Progenitor cell of endocrine pancreas (in vitro differentiated cells): ENCODE results near the gene ZNF329. TPM values are rescaled to one million over a fixed set of nuclear protein-coding genes. Genes with fewer than 3 reads are reported as not detected.
A peak's percentile ranks its signal among the peaks of the same experiment; 100 is the strongest.

ENCODE experiments used
- DNase-seq: peaks from one replicate; pipeline ENCODE4 v3.0.0; 2021; ENCODE audit warnings: low spot score; ENCODE audit not compliant: unreplicated experiment
- H3K27ac Mint-ChIP-seq: 2 replicates; pipeline ENCODE4 v1.8.0; 2021; ENCODE audit warnings: mild to moderate bottlenecking, moderate library complexity, mixed read lengths
- H3K27me3 Mint-ChIP-seq: 2 replicates; pipeline ENCODE4 v1.8.0; 2021; ENCODE audit warnings: mixed read lengths
- H3K36me3 Mint-ChIP-seq: 2 replicates; pipeline ENCODE4 v1.8.0; 2022; ENCODE audit warnings: mixed read lengths; ENCODE audit not compliant: insufficient read depth
- H3K4me1 Mint-ChIP-seq: 2 replicates; pipeline ENCODE4 v1.8.0; 2021; ENCODE audit warnings: low read depth, mixed read lengths
- H3K4me3 Mint-ChIP-seq: 2 replicates; pipeline ENCODE4 v1.8.0; 2021; ENCODE audit warnings: low read depth, mild to moderate bottlenecking, moderate library complexity, mixed read lengths
- H3K9me3 Mint-ChIP-seq: 2 replicates; pipeline ENCODE4 v1.8.0; 2021; ENCODE audit warnings: low read depth, mixed read lengths
- long read RNA-seq: library from polyadenylated mRNA; unstranded; transcript quantifications from one replicate; pipeline ENCODE4 v2.0.0, GENCODE V29; 2020
- total RNA-seq: library from RNA; stranded (reverse); gene quantifications from 2 replicates; pipeline ENCODE4 v1.2.1, GENCODE V29; 2021
- TF ChIP-seq, protein P1 (sequence below): fragments of 200-600 bp; sonication (generic); IDR thresholded peaks from one replicate; pipeline ENCODE4 v1.5.0; 2021; ENCODE audit warnings: antibody characterized with exemption, mild to moderate bottlenecking; ENCODE audit not compliant: unreplicated experiment

Gene ZNF329
- 15.3 and 17.0 TPM in 2 replicates for total RNA-seq
- long read RNA-seq, partial matches to known transcripts, result 1 of 4 reads
- long read RNA-seq, other reads (novel, unspliced or antisense), result 3 of 4 reads

DNA sequence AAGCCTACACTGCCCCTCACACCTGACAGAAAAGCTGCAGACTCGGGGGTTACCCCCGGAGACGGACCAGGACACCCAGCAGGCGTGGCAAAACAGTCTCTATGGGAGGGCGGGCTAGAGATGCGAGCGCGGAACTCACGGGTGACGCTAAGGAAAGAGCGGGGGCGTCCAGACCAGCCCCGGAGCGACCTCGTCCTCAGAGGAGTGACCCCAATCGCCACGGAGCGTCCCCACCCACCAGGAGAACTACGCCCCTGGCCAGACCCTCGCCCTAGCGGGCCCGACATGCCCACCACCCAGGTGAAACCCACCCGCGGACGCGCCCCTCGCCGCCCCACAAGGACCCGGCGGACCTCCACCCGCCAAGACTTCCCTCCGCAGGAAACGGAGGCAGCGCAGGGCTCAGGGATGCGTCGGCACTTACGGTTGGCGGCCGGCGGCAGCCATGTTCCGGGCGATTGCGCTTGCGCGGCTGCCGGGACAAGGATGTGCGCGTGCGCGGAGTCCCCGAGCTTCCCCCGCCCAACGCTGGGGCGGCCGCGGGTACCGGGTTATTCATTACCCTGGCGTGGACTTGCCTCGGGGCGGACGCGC, at the start of gene ZNF329:
ZNF329 (minus strand) TSS at position 462 of the 594 bp plus-strand sequence. CDS start 21,286 bp downstream, outside the sequence.
- H3K27ac Mint-ChIP-seq, result peak within 1 kb of the TSS; percentile 97
- H3K4me1 Mint-ChIP-seq, result peaks cover 11% of the 10 kb centered on the region
- peaks cover 21% of the 10 kb centered on the region for H3K9me3 Mint-ChIP-seq
- no peaks in the 10 kb centered on the region for H3K27me3 Mint-ChIP-seq
- peaks cover 33% of the 10 kb centered on the region for H3K36me3 Mint-ChIP-seq
- H3K4me3 Mint-ChIP-seq, result peak within 1 kb of the TSS; percentile 84
- TF ChIP-seq, protein P1, sequence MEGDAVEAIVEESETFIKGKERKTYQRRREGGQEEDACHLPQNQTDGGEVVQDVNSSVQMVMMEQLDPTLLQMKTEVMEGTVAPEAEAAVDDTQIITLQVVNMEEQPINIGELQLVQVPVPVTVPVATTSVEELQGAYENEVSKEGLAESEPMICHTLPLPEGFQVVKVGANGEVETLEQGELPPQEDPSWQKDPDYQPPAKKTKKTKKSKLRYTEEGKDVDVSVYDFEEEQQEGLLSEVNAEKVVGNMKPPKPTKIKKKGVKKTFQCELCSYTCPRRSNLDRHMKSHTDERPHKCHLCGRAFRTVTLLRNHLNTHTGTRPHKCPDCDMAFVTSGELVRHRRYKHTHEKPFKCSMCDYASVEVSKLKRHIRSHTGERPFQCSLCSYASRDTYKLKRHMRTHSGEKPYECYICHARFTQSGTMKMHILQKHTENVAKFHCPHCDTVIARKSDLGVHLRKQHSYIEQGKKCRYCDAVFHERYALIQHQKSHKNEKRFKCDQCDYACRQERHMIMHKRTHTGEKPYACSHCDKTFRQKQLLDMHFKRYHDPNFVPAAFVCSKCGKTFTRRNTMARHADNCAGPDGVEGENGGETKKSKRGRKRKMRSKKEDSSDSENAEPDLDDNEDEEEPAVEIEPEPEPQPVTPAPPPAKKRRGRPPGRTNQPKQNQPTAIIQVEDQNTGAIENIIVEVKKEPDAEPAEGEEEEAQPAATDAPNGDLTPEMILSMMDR, result peak; percentile 8
- peak; percentile 89 for DNase-seq

DNA sequence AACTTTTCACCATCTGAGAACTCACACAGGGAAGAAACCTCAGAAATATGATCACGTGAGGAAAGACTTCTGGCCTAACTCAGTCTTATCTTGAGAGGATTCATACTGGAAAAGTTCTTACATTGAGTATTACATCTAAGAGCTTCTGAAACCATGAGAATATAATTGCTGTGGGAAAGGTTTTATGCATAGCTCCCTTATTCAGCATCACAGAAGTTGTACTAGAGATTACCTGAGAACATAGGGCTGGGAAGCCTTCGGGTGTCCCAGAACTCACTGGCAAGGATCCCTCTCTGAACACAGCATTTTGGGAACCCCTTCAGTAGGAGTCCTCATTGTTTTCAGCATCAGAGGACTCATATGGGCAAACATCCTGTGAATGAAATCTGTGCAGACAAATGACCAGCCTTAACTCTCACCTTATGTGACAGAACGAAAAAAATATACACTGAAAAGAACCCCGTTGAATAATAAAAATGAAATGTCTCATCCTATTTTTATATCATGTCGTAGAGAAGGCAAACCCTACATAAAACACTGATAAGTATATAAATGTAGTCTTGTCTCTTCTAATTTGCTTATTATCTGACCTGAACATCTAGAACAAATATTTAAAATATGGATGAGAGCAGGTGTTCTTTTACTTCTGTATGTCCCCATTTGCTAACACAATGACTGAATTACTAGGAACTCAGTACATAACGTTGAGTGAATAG, 46.5 kb upstream of the ZNF329 start:
- TF ChIP-seq, protein P1, result no peak
- H3K36me3 Mint-ChIP-seq, result peaks cover 87% of the 10 kb centered on the region
- no peaks in the 10 kb centered on the region for H3K27me3 Mint-ChIP-seq
- H3K27ac Mint-ChIP-seq, result peak overlapping the region; percentile 76
- no peaks in the 10 kb centered on the region for H3K4me1 Mint-ChIP-seq
- H3K4me3 Mint-ChIP-seq, result no peak overlapping the region
- no peak for DNase-seq
- peaks cover 68% of the 10 kb centered on the region for H3K9me3 Mint-ChIP-seq

DNA sequence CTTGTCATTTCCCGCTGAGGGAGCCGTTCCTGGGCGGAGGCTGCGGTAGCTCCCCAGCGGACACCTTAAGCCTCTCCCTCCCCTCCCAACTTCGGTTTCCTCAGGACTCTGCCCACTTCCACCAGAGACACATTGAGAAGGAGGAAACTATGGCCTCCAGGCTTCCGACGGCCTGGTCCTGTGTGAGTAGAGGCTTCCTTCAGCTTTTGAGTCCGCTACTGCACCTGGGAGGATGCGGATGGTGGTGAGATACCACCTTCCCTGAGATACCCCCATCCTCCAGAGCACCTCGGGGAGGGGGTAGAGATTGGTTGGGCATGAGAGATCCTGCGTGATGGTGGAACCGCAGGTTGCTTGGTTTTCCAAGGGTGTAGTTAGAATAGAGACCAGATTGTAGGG, 33.2 kb upstream of the ZNF329 start:
- no peaks in the 10 kb centered on the region for H3K4me1 Mint-ChIP-seq

DNA sequence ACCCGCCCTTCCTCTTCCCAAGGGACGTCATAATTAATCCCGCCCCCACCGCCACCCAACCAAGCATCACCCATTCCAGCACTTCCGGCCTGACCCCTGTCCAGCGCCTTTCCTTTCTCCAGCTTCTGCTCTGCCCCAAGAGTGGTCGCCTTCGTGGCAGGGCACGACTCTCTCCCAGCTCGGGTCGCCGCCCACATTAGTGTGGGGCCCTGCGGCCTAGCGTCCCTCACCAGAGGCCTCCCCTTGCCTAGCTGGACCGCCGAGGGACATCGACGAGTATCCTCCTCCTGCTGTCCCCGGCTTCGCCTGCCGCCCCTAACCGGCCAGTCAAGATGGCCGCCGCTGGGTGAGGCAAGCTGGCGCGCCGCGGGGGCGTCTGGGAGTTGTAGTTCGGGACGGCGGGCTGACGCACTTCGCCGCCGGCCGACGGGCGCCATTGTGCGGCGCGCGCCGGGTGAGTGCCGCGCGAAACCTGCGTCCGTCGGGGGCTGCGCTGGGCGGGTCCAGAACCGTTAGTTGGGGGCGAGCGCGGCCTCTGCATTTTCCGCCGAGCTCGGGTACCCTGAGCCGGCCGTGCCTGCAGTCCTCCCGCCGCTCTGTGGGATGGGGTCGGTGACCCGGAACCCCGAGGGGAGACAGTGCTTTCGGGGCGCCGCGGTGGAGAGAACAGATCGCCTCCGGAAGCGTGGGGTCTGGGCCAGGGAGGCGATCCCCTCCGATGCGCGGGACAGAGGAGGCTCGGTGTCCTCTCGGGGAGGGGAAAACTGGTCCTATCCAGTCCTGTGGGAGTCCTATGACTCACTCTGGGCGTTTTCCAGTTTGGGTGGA, 32.6 kb upstream of the ZNF329 start, which contains the start of gene ZNF274:
ZNF274 (plus strand) TSS at position 73 of the 828 bp plus-strand sequence. CDS start 905 bp downstream, outside the sequence.
- Mint-ChIP-seq H3K4me1 (no peaks in the 10 kb centered on the region), H3K9me3 (peaks cover 27% of the 10 kb centered on the region), H3K36me3 (peaks cover 58% of the 10 kb centered on the region), H3K27ac (peak within 1 kb of the TSS; percentile 100), H3K4me3 (peak within 1 kb of the TSS; percentile 95), H3K27me3 (no peaks in the 10 kb centered on the region)
- TF ChIP-seq, protein P1, result no peak
- peak; percentile 87 for DNase-seq

More for the DNA sequence above, 33.2 kb upstream of the ZNF329 start:
- Mint-ChIP-seq H3K9me3 (peaks cover 28% of the 10 kb centered on the region), H3K27ac (peak overlapping the region; percentile 100), H3K4me3 (peak overlapping the region; percentile 95), H3K36me3 (peaks cover 60% of the 10 kb centered on the region), H3K27me3 (no peaks in the 10 kb centered on the region)
- peak; percentile 11 for DNase-seq
- TF ChIP-seq, protein P1, result no peak

DNA sequence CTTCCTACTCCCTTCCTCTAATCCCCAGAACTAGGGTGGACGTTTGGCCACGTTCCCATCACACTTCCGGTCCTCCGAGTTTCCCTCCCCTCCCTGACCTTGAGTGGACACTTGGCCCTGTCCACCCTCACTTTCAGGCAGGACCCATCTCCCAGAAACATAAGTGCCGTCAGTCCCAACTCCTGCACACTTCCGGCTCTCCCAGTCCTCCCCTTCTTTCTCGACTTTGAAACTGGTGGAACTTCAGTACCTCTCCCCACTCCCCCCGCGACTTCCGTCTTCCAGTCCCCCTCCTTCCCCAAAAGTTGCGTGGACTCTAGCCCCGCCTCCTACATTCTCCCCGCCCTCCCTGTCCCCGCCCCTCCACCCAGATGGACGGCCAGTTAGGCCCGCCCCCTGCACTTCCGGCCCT, 32.0 kb upstream of the ZNF329 start:
- peak overlapping the region; percentile 100 for H3K27ac Mint-ChIP-seq
- H3K9me3 Mint-ChIP-seq, result peaks cover 32% of the 10 kb centered on the region
- H3K27me3 Mint-ChIP-seq, result no peaks in the 10 kb centered on the region
- peak overlapping the region; percentile 95 for H3K4me3 Mint-ChIP-seq
- H3K36me3 Mint-ChIP-seq, result peaks cover 58% of the 10 kb centered on the region
- H3K4me1 Mint-ChIP-seq, result no peaks in the 10 kb centered on the region
- TF ChIP-seq, protein P1, result no peak
- no peak for DNase-seq
